CD4-positive, alpha-beta T cell (primary cell): ENCODE results near the gene CELF4. TPM values are rescaled to one million over a fixed set of nuclear protein-coding genes. Genes with fewer than 3 reads are reported as not detected.

Source experiments
- ATAC-seq: fragments of 200-7000 bp; cut with Tn5 transposase; one replicate; pipeline ENCODE4 v1.10.0; 2022; ENCODE audit warnings: mild to moderate bottlenecking; ENCODE audit not compliant: poor library complexity
- CTCF ChIA-PET: fragments of 350-600 bp; sonication (Branson Sonifier 250); formaldehyde crosslinking; loops from one replicate; lab custom pipeline; 2021; ENCODE audit warnings: antibody characterized with exemption, inconsistent platforms; lab: Charles Lee
- POLR2A ChIA-PET: fragments of 350-600 bp; sonication (Branson Sonifier 250); formaldehyde crosslinking; loops from one replicate; lab custom pipeline; 2021; ENCODE audit warnings: antibody characterized with exemption, inconsistent platforms; lab: Charles Lee
- DNase-seq, 14 experiments: peaks; one replicate each; pipeline ENCODE4 v3.0.0-alpha.2; 2013 to 2020; ENCODE audit warnings: mixed read lengths in 2 of 14
- H3K27ac ChIP-seq, 2 donors: one replicate each; pipeline versions ENCODE4 v1.5.1 to v1.7.0; 2013; ENCODE audit warnings: low read length in 2 of 2, low read depth in 1 of 2, mild to moderate bottlenecking in 1 of 2
- H3K27me3 ChIP-seq, 2 experiments: 1 replicate in 1 of 2; 2 replicates in 1 of 2; pipeline versions ENCODE4 v1.6.1 to v1.7.0; 2013; ENCODE audit warnings: low read length in 2 of 2, control low read depth in 1 of 2, mild to moderate bottlenecking in 1 of 2, moderate library complexity in 1 of 2; ENCODE audit not compliant: insufficient read depth in 2 of 2, control insufficient read depth in 1 of 2
- H3K36me3 ChIP-seq: one replicate; pipeline ENCODE4 v1.6.1; 2013; ENCODE audit warnings: low read length, control low read depth; ENCODE audit not compliant: insufficient read depth
- H3K4me1 ChIP-seq: one replicate; pipeline ENCODE4 v1.6.1; 2013; ENCODE audit warnings: low read length, control low read depth; ENCODE audit not compliant: insufficient read depth
- H3K4me3 ChIP-seq: one replicate; pipeline ENCODE4 v1.5.1; 2013; ENCODE audit warnings: mild to moderate bottlenecking, low read length, moderate library complexity
- H3K9me3 ChIP-seq, 2 experiments: 1 replicate in 1 of 2; 2 replicates in 1 of 2; pipeline versions ENCODE4 v1.6.1 to v1.7.0; 2013; ENCODE audit warnings: low read length in 2 of 2, mild to moderate bottlenecking in 2 of 2, control low read depth in 1 of 2, moderate library complexity in 1 of 2; ENCODE audit not compliant: control insufficient read depth in 1 of 2, insufficient read depth in 1 of 2
- H3K27ac Mint-ChIP-seq: one replicate; pipeline ENCODE4 v1.8.0; 2020; ENCODE audit warnings: mixed read lengths
- H3K27me3 Mint-ChIP-seq: one replicate; pipeline ENCODE4 v1.8.0; 2021; ENCODE audit warnings: mixed read lengths
- H3K36me3 Mint-ChIP-seq: one replicate; pipeline ENCODE4 v1.8.0; 2021; ENCODE audit warnings: low read depth, mixed read lengths
- H3K4me1 Mint-ChIP-seq: one replicate; pipeline ENCODE4 v1.8.0; 2021; ENCODE audit warnings: low read depth, mixed read lengths
- H3K4me3 Mint-ChIP-seq: one replicate; pipeline ENCODE4 v1.8.0; 2020; ENCODE audit warnings: mild to moderate bottlenecking, mixed read lengths
- H3K9me3 Mint-ChIP-seq: one replicate; pipeline ENCODE4 v1.8.0; 2020; ENCODE audit warnings: mixed read lengths
- CTCF ChIP-seq: fragments of 200-600 bp; IDR thresholded peaks from one replicate; pipeline ENCODE4 v1.8.0; 2022; ENCODE audit warnings: antibody characterized with exemption, mild to moderate bottlenecking
- intact Hi-C, 2 experiments: fragments of 100-400 bp; cut with DNase I in 1 of 2; cut with micrococcal nuclease in 1 of 2; formaldehyde crosslinking; loops; one replicate each; pipeline versions ENCODE4 v1.15.1 to v1.9.0; 2023 to 2025; cut with DNase I, micrococcal nuclease
- total RNA-seq, 174 experiments: library from RNA in 2 of 174; stranded (reverse) in 2 of 174; gene quantifications; one replicate each; pipeline ENCODE4 v1.2.3 and lab custom pipeline; 2021 to 2026

The CELF4 gene
- total RNA-seq, 2 experiments from 2014 or later, result not detected

- POLR2A ChIA-PET, result no interaction called here
- no peak overlapping the region for H3K27ac Mint-ChIP-seq
- H3K36me3 ChIP-seq, result no peaks in the 10 kb centered on the region
- ATAC-seq (no peak), DNase-seq (no peak)
- CTCF ChIA-PET, result no interaction called here
- no peak for TF ChIP-seq CTCF
- H3K9me3 ChIP-seq, result peaks cover 0 to 12% of the 10 kb centered on the region in 2 experiments
- no peaks in the 10 kb centered on the region for H3K27me3 ChIP-seq
- H3K4me3 ChIP-seq, result no peak overlapping the region
- no peaks in the 10 kb centered on the region for H3K9me3 Mint-ChIP-seq
- no peaks in the 10 kb centered on the region for H3K36me3 Mint-ChIP-seq
- no peaks in the 10 kb centered on the region for H3K4me1 Mint-ChIP-seq
- H3K4me3 Mint-ChIP-seq, result no peak overlapping the region
- intact Hi-C loops, result no loop called here
- H3K4me1 ChIP-seq, result no peaks in the 10 kb centered on the region
- H3K27ac ChIP-seq, result no peak overlapping the region
- no peaks in the 10 kb centered on the region for H3K27me3 Mint-ChIP-seq
Observed at GRCh38 chr18:37408676-37409265, 156.8 kb downstream of the CELF4 start.

GRCh38 chr18:37407571-37407970, 158.0 kb downstream of the CELF4 start:
- no peaks in the 10 kb centered on the region for H3K27me3 Mint-ChIP-seq
- DNase-seq (no peak), ATAC-seq (no peak)
- peaks cover 0 to 12% of the 10 kb centered on the region in 2 experiments for H3K9me3 ChIP-seq
- no peak overlapping the region for H3K4me3 ChIP-seq
- no peaks in the 10 kb centered on the region for H3K9me3 Mint-ChIP-seq
- ChIA-PET POLR2A (no interaction called here), CTCF (no interaction called here)
- intact Hi-C loops, result no loop called here
- H3K27me3 ChIP-seq, result no peaks in the 10 kb centered on the region
- H3K4me3 Mint-ChIP-seq, result no peak overlapping the region
- TF ChIP-seq CTCF, result no peak
- H3K36me3 Mint-ChIP-seq, result no peaks in the 10 kb centered on the region
- H3K36me3 ChIP-seq, result no peaks in the 10 kb centered on the region
- H3K4me1 Mint-ChIP-seq, result no peaks in the 10 kb centered on the region
- no peak overlapping the region for H3K27ac Mint-ChIP-seq
- H3K4me1 ChIP-seq, result no peaks in the 10 kb centered on the region
- H3K27ac ChIP-seq, result no peak overlapping the region

GRCh38 chr18:37405772-37406171, 159.8 kb downstream of the CELF4 start:
- no peak overlapping the region for H3K27ac ChIP-seq
- Mint-ChIP-seq H3K4me3 (no peak overlapping the region), H3K9me3 (no peaks in the 10 kb centered on the region), H3K36me3 (no peaks in the 10 kb centered on the region), H3K27ac (no peak overlapping the region), H3K4me1 (no peaks in the 10 kb centered on the region), H3K27me3 (no peaks in the 10 kb centered on the region)
- ATAC-seq (no peak), DNase-seq (no peak)
- intact Hi-C loops, result no loop called here
- no peaks in the 10 kb centered on the region for H3K27me3 ChIP-seq
- ChIA-PET POLR2A (no interaction called here), CTCF (no interaction called here)
- no peak overlapping the region for H3K4me3 ChIP-seq
- H3K9me3 ChIP-seq, result peaks cover 0 to 7% of the 10 kb centered on the region in 2 experiments
- H3K4me1 ChIP-seq, result no peaks in the 10 kb centered on the region
- no peaks in the 10 kb centered on the region for H3K36me3 ChIP-seq
- no peak for TF ChIP-seq CTCF
